Activated CD4-positive, CD25-positive, alpha-beta regulatory T cell treated with anti-CD3 and anti-CD28 coated beads, Interleukin-2, amount 50 U/mL, for 24 hours (primary cell): ENCODE results near the gene S100A8.
"Not testable (repeated sequence)": the region's sequence is repeated elsewhere in the genome, so short reads cannot be mapped to it uniquely, and the experiment has no call there.

Source experiments
- ATAC-seq, 2 donors: fragments of 150-1000 bp; cut with Tn5 transposase; one replicate each; pipeline ENCODE4 v1.10.0; 2021; ENCODE audit warnings: mild to moderate bottlenecking in 1 of 2, moderate library complexity in 1 of 2

Gene S100A8

GRCh38 chr1:153415850-153416570 is 25.1 kb upstream of the S100A8 start, which contains the start of gene S100A7A:
S100A7A (plus strand) TSS chr1:153416520; CDS start chr1:153418083, 1,563 bp downstream.
- ATAC-seq: no peak

DNA sequence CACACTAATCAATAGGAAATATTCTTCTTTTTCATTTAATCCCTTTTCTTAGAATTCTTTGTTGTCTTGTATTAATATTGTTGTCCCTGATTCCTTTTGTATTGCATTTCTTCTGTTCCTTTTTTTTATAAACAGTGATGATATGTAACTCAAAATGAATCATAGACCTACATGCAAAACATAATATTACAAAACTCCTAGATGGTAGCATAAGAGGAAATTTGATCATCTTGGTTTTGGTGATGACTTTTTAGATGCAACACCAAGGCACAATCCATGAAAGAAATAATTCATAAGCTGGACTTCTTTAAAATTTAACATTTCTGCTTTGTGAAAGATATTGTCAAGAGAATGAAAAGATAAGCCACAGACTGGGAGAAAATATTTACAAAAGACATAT is 23.1 kb upstream of the S100A8 start:
- ATAC-seq: not testable (repeated sequence)

DNA sequence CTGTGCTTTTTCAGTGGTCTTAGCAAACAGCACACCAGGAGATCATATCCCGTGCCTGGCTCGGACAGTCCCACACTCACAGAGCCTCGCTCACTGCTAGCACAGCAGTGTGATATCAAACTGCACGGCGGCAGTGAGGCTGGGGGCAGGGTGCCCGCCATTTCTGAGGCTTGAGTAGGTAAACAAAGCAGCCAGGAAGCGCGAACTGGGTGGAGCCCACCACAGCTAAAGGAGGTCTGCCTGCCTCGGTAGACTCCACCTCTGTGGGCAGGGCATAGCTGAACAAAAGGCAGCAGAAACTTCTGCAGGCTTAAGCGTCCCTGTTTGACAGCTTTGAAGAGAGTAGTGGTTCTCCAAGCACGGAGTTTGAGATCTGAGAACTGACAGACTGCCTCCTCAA is 16.4 kb upstream of the S100A8 start:
- ATAC-seq: not testable (repeated sequence)

DNA sequence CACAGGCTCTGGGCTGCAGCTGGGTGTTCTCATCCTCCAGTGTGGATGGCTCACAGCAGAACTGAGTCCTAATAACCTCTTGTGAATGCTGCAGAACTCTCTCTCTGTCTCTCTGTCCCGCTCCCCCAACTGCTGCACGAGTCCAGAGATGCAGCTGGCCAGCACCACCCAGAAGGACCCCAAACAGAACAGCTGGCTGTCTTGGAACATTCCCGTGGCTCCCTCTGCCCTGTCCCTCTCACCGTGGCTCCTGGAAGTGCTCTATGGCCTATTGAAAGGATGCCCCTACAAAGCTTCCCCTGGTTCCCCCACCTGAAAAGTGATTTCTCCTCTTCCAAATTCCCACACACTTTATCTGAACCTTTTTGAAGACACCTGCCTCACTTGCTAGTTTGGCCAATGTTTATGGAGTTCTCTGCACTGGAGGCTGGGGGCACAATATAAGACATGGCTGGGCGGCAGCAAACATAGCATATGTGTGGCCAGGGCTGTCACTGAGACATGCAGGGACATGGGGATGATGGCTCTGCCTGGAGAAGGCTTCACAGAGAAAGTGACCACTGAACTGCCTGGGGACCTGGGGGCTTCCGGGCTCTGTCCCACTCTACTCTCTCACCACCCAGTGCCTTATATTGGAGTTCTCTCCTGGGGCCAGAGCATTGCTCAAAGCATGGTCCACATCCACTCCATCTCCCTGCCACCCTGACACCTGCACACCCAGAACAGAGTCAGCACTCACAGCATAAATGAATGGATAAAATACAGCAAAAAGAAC is 15.1 kb upstream of the S100A8 start:
- not testable (repeated sequence) for ATAC-seq

DNA sequence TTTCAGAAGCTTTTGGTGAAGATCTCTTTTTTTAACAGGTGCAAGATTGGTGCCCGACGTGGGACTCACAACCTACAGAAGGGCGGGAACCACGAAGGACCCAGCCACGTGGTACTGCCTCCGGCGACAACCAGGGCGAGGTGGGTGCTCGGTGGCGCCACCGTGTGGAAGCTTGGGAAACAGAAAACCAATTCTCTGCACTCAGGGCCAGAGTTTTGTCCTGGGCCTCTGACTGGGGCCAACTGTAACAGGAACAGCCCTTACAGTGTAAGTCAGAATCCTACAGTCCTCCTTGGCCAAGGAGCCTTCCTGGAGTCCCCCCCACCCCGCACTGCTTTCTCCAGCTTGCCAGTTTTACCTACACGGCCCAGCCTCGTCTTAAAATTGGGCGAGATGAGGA is 13.9 kb upstream of the S100A8 start:
- no peak for ATAC-seq

GRCh38 chr1:153404086-153404635 is 13.3 kb upstream of the S100A8 start:
- no peak for ATAC-seq

DNA sequence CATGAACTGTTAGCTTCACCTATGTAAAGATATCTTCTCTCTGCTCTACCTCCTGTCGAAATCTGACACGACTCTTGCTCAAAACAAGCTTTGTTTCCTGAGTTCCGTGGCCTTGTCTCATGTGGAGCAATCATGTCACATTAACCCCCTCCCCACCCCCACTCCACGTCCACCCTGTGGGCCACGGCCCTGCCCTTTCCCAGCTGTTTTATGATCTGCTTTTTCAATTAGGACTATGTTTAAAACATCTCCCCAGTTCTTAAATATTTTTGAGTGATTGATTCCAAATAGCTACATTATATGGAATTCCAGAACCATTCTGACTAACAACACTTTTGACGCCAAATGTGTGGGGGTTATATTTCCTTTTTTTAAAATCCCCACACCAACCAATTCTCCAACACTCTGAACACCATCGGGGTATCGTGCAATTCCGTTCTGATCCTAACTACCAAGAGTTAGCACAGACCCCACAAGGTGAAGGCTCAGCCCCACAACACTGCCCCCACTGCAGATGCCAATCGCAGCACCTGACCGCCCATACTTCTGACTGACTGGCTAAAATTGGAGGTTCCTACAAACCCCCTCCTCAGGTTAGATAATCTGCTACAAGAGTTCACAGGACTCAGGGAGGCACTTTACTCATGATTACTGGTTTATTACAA is 12.7 kb upstream of the S100A8 start:
- ATAC-seq: no peak

DNA sequence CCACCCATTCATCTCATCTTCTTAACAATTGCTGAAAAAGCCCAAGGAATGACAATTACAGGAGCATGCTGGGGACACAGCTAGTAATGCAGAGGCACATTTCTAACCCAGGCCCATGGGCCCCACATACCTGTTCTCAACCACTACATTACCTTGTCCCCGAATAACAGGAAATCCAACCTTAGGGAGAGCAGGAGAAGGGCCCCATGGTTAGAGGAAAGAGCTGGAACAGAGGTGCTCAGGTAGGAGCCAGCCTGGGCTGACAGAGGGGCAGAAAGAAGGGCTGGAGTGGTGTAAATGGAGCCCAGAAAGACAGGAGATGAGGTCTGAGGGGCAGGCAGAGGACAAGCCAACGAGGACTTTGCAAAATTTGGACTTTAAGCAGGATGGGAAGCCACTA is 11.4 kb upstream of the S100A8 start:
- ATAC-seq: no peak

GRCh38 chr1:153401461-153401860 is 10.6 kb upstream of the S100A8 start:
- no peak for ATAC-seq

GRCh38 chr1:153400244-153400643 is 9.4 kb upstream of the S100A8 start:
- ATAC-seq: no peak

- ATAC-seq: no peak
Measured at GRCh38 chr1:153399401-153400055, 8.7 kb upstream of the S100A8 start.

- ATAC-seq: no peak
Measured at GRCh38 chr1:153397924-153398651, 7.2 kb upstream of the S100A8 start.

DNA sequence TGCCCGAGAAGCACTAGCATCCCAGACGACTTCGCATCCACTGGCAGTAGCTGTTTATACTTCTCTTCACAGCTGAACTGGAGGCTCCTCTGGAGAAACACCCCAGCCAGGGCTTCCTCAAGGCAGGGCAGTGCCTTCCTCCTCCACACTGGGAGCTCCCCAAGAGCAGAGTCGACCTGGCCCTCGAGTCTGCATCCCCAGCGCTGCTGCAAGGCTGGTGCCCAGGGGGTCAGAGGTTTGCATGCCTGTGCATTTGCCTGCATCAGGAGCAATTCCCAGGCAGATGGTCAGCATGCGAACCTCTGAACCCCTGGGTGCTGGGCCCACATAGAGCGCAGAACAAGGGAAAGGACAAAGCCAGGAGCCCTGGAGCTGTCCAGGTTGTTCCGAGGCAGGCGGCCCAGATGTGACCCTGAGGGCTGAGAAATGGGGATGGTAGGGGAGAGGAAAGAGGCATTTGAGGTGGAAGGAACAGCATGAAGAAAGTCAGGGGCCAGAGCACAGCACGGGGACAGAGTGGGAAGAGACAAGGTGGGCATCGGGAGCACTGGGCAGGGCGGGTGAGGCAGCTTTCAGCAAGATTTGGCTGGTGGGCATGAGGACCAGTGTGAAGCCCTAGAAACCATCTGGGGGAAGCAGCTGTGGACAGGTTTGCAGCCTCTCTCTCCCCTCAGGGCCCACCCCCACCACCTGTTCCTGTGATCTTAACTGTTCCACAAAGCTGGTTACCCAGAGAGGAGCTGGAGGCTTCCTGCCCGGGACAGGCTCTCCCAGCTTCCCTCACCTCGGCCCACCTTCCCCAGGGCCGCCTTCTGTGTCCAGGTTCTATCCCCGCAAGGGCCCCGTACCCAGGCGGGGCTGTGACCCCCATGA is 6.4 kb upstream of the S100A8 start:
- ATAC-seq: no peak

- no peak for ATAC-seq
Measured at GRCh38 chr1:153396461-153396860, 5.6 kb upstream of the S100A8 start.

GRCh38 chr1:153395776-153396175 is 4.9 kb upstream of the S100A8 start:
- no peak for ATAC-seq

- no peak for ATAC-seq
Measured at GRCh38 chr1:153395136-153395685, 4.3 kb upstream of the S100A8 start.

DNA sequence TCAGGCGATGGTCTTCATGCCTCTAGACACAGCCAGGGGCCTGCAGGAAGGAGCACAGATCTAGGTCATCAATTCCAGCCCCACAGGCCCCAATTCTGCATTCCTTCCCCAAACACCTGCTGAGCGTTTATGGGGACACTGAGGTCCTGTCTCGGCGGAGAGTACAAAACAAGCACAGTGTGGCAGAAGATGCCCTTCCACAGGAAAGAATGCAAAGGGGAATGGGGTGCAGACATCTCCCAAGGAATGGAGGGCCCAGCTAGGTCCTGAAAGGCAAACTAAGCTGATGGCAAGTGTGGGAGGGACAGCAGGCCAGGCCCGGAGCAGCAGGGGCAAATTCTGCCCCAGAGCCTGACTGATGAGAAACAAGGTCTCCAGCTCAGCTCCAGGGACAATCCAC is 3.5 kb upstream of the S100A8 start:
- ATAC-seq: no peak

- no peak for ATAC-seq
Measured at GRCh38 chr1:153393926-153394325, 3.1 kb upstream of the S100A8 start.

DNA sequence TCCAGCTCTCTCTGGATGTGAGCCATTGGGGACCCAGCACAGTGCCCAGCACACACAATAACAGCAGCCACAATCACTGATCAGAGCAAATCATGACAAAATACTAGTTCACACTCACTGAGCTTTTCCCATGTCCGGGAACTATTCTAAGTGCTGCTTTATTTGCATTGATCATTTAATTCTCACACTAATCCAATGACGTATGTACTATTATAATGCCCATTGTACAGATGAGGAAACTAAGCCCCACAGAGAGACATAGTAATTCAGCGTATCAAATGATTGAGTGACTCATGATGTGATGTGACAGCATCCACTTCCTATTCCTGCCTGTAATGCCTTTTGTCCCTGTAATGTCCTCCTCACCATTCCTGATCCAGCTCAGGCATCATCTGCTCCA is 1.9 kb upstream of the S100A8 start:
- ATAC-seq: no peak

DNA sequence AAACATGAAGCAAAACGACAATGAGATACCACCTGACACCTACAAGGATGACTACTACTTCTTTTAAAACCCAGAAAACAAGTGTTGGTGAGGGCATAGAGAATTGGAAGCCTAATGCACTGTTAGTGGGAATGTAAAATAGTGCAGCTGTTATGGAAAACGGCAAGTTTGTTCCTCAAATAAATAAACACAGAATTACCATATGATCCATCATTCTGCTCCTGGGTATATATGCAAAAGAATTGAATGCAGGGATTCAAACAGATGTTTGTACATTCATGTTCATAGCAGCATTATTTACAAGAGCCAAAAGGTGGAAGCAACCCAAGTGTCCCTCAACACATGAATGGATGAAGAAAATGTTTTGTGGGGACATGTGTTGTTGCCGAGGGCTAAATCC is 1.4 kb upstream of the S100A8 start:
- no peak for ATAC-seq
